ENCODE data around the gene PDS5B. TPM values are rescaled to one million over a fixed set of nuclear protein-coding genes. Genes with fewer than 3 reads are reported as not detected.
"Not testable (repeated sequence)": the region's sequence is repeated elsewhere in the genome, so short reads cannot be mapped to it uniquely, and the experiment has no call there.

Gene PDS5B
- total and polyA plus RNA-seq, 2 donors (not counting 1 experiment from before 2014, with no cell fraction given) = 6.6 to 62.9 TPM

- ChIA-PET POLR2A (no interaction called here), CTCF (interaction anchor here (1.0 kb wide), 1 partner anchor 38 kb away, joined by 3 read pairs; no protein-coding TSS in a partner anchor)
- Histone ChIP-seq H3K27ac (ENCODE audit: low read length in 2 of 2) (no peak overlapping the region), H3K4me2 (replicated peaks; ENCODE audit: low read depth, low read length, poor library complexity, severe bottlenecking) (no peak overlapping the region), H3K79me2 (ENCODE audit: control insufficient read depth, insufficient read depth, low read length) (no peaks in the 10 kb centered on the region), H3K36me3 (replicated peaks in 1 of 2; ENCODE audit: control extremely low read depth in 1 of 2, control insufficient read depth in 1 of 2, extremely low read depth in 1 of 2, insufficient read depth in 2 of 2, low read length in 1 of 2) (peaks cover 11 to 33% of the 10 kb centered on the region in 2 experiments), H3K4me3 (ENCODE audit: control extremely low read depth in 1 of 5, extremely low read depth in 1 of 5, insufficient read depth in 1 of 5, low read depth in 2 of 5, low read length in 4 of 5) (no peak overlapping the region), H3K9ac (ENCODE audit: low read length) (no peak overlapping the region), H4K20me1 (ENCODE audit: control insufficient read depth, insufficient read depth, low read length, poor library complexity, severe bottlenecking) (no peaks in the 10 kb centered on the region), H3K9me3 (ENCODE audit: control extremely low read depth in 1 of 3, control insufficient read depth in 2 of 3, insufficient read depth in 1 of 3, low read length in 2 of 3) (no peaks in the 10 kb centered on the region), H2AFZ (ENCODE audit: insufficient read depth, low read depth, low read length, poor library complexity, severe bottlenecking) (no peak overlapping the region), H3K27me3 (replicated peaks in 1 of 4; ENCODE audit: control extremely low read depth in 1 of 4, control insufficient read depth in 3 of 4, insufficient read depth in 4 of 4, low read length in 3 of 4) (no peaks in the 10 kb centered on the region), H3K4me1 (ENCODE audit: control insufficient read depth in 2 of 2, insufficient read depth in 2 of 2, low read length in 2 of 2) (no peaks in the 10 kb centered on the region)
- TF ChIP-seq CTCF (IDR thresholded peaks at IDR 0.05) (no peak), EZH2 (IDR thresholded peaks at IDR 0.05; ENCODE audit: borderline replicate concordance, insufficient read depth, low read depth, low read length, poor library complexity, severe bottlenecking) (no peak)
- Mint-ChIP-seq H3K4me1 (no peaks in the 10 kb centered on the region), H3K4me3 (no peak overlapping the region), H3K27ac (no peak overlapping the region), H3K27me3 (no peaks in the 10 kb centered on the region), H3K9me3 (ENCODE audit: insufficient read depth) (no peaks in the 10 kb centered on the region)
- DNase-seq (no peak), ATAC-seq (ENCODE audit: low read depth) (no peak)
- intact Hi-C loops (cut with micrococcal nuclease) = no loop called here
- 56% methylated on average over 1 of the region's 4 CpGs for WGBS (ENCODE audit: insufficient coverage)
Measured at GRCh38 chr13:32707471-32707870, 121.2 kb downstream of the PDS5B start.

GRCh38 chr13:32713397-32713796 lies 127.1 kb downstream of the PDS5B start:
- no peak for ATAC-seq (ENCODE audit: low read depth)
- H3K27me3 Mint-ChIP-seq = no peaks in the 10 kb centered on the region
- no peak overlapping the region for H3K27ac ChIP-seq (ENCODE audit: low read length in 2 of 2)
- no peak overlapping the region for H3K4me3 ChIP-seq (ENCODE audit: control extremely low read depth in 1 of 5, extremely low read depth in 1 of 5, insufficient read depth in 1 of 5, low read depth in 2 of 5, low read length in 4 of 5)
- H3K9me3 ChIP-seq (ENCODE audit: control extremely low read depth in 1 of 3, control insufficient read depth in 2 of 3, insufficient read depth in 1 of 3, low read length in 2 of 3) = peaks cover 6 to 12% (median 9%) of the 10 kb centered on the region in 3 donors
- H3K79me2 ChIP-seq (ENCODE audit: control insufficient read depth, insufficient read depth, low read length) = no peaks in the 10 kb centered on the region
- H3K27ac Mint-ChIP-seq = no peak overlapping the region
- H3K36me3 ChIP-seq (replicated peaks in 1 of 2; ENCODE audit: control extremely low read depth in 1 of 2, control insufficient read depth in 1 of 2, extremely low read depth in 1 of 2, insufficient read depth in 2 of 2, low read length in 1 of 2) = peaks cover 5 to 44% of the 10 kb centered on the region in 2 experiments
- no peak overlapping the region for H3K4me2 ChIP-seq (replicated peaks; ENCODE audit: low read depth, low read length, poor library complexity, severe bottlenecking)
- intact Hi-C loops (cut with micrococcal nuclease) = no loop called here
- no peaks in the 10 kb centered on the region for H3K4me1 ChIP-seq (ENCODE audit: control insufficient read depth in 2 of 2, insufficient read depth in 2 of 2, low read length in 2 of 2)
- H2AFZ ChIP-seq (ENCODE audit: insufficient read depth, low read depth, low read length, poor library complexity, severe bottlenecking) = no peak overlapping the region
- no peak for DNase-seq
- ChIA-PET CTCF (no interaction called here), POLR2A (no interaction called here)
- H4K20me1 ChIP-seq (ENCODE audit: control insufficient read depth, insufficient read depth, low read length, poor library complexity, severe bottlenecking) = no peaks in the 10 kb centered on the region
- no peaks in the 10 kb centered on the region for H3K4me1 Mint-ChIP-seq
- no peaks in the 10 kb centered on the region for H3K27me3 ChIP-seq (replicated peaks in 1 of 4; ENCODE audit: control extremely low read depth in 1 of 4, control insufficient read depth in 3 of 4, insufficient read depth in 4 of 4, low read length in 3 of 4)
- peaks cover 6% of the 10 kb centered on the region for H3K9me3 Mint-ChIP-seq (ENCODE audit: insufficient read depth)
- no peak overlapping the region for H3K9ac ChIP-seq (ENCODE audit: low read length)
- TF ChIP-seq EZH2 (IDR thresholded peaks at IDR 0.05; ENCODE audit: borderline replicate concordance, insufficient read depth, low read depth, low read length, poor library complexity, severe bottlenecking) = no peak
- no peak for TF ChIP-seq CTCF (IDR thresholded peaks at IDR 0.05)
- no peak overlapping the region for H3K4me3 Mint-ChIP-seq

GRCh38 chr13:32716201-32716600 lies 129.9 kb downstream of the PDS5B start:
- H3K4me3 Mint-ChIP-seq; CTCF ChIA-PET; H3K4me1 Mint-ChIP-seq; H3K27me3 ChIP-seq (replicated peaks in 1 of 4; ENCODE audit: control extremely low read depth in 1 of 4, control insufficient read depth in 3 of 4, insufficient read depth in 4 of 4, low read length in 3 of 4); H3K27me3 Mint-ChIP-seq; H3K27ac Mint-ChIP-seq; H3K9me3 Mint-ChIP-seq (ENCODE audit: insufficient read depth); H4K20me1 ChIP-seq (ENCODE audit: control insufficient read depth, insufficient read depth, low read length, poor library complexity, severe bottlenecking); H3K4me3 ChIP-seq (ENCODE audit: control extremely low read depth in 1 of 5, extremely low read depth in 1 of 5, insufficient read depth in 1 of 5, low read depth in 2 of 5, low read length in 4 of 5); H3K79me2 ChIP-seq (ENCODE audit: control insufficient read depth, insufficient read depth, low read length); intact Hi-C loops (cut with micrococcal nuclease); H3K9ac ChIP-seq (ENCODE audit: low read length); ATAC-seq (ENCODE audit: low read depth); H3K4me2 ChIP-seq (replicated peaks; ENCODE audit: low read depth, low read length, poor library complexity, severe bottlenecking); H3K4me1 ChIP-seq (ENCODE audit: control insufficient read depth in 2 of 2, insufficient read depth in 2 of 2, low read length in 2 of 2); H2AFZ ChIP-seq (ENCODE audit: insufficient read depth, low read depth, low read length, poor library complexity, severe bottlenecking); POLR2A ChIA-PET; H3K27ac ChIP-seq (ENCODE audit: low read length in 2 of 2); DNase-seq: not testable (repeated sequence)
- Histone ChIP-seq H3K36me3 (replicated peaks in 1 of 2; ENCODE audit: control extremely low read depth in 1 of 2, control insufficient read depth in 1 of 2, extremely low read depth in 1 of 2, insufficient read depth in 2 of 2, low read length in 1 of 2) (peaks cover 9 to 41% of the 10 kb centered on the region in 2 experiments), H3K9me3 (ENCODE audit: control extremely low read depth in 1 of 3, control insufficient read depth in 2 of 3, insufficient read depth in 1 of 3, low read length in 2 of 3) (peaks cover 8 to 12% (median 10%) of the 10 kb centered on the region in 3 donors)
- WGBS (ENCODE audit: insufficient coverage) = 98% methylated on average over 6 of the region's 21 CpGs

Measured in B cell (primary cell).